H1 (cell line): ENCODE measurements around the gene TMEM147. TPM values are rescaled to one million over a fixed set of nuclear protein-coding genes. Genes with fewer than 3 reads are reported as not detected.

Experiments
- CTCF ChIA-PET: fragments of 300-600 bp; sonication (Branson Sonifier 250); formaldehyde crosslinking; loops from one replicate; lab custom pipeline; 2021; ENCODE audit not compliant: partially characterized antibody; lab: Charles Lee
- POLR2A ChIA-PET: fragments of 300-600 bp; sonication (Branson Sonifier 250); formaldehyde crosslinking; loops from one replicate; lab custom pipeline; 2021; ENCODE audit warnings: inconsistent platforms; ENCODE audit not compliant: partially characterized antibody; lab: Charles Lee
- DNase-seq, 2 experiments: peaks; one replicate each; pipeline versions ENCODE4 v3.0.0 to v3.0.0-alpha.2; 2010 to 2022; ENCODE audit warnings: low spot score in 2 of 2, low read depth in 1 of 2, mixed read lengths in 1 of 2
- FAIRE-seq: peaks from 2 replicates; lab custom pipeline; 2011; peaks lifted over from hg19 to GRCh38; lab: Jason Lieb, UNC
- H2AFZ ChIP-seq: 2 replicates; pipeline ENCODE4 v1.8.1; 2012; ENCODE audit warnings: low read length, inconsistent platforms
- H2AK5ac ChIP-seq: 2 replicates; pipeline ENCODE4 v1.6.1; 2013; ENCODE audit warnings: low read depth, low read length
- H2BK120ac ChIP-seq: replicated peaks from 2 replicates; pipeline ENCODE3; 2013; ENCODE audit warnings: low read depth, low read length, inconsistent platforms
- H2BK12ac ChIP-seq: 2 replicates; pipeline ENCODE4 v1.6.1; 2013; ENCODE audit warnings: low read depth, low read length
- H2BK15ac ChIP-seq: 2 replicates; pipeline ENCODE4 v1.6.1; 2013; ENCODE audit warnings: low read length
- H2BK20ac ChIP-seq: 2 replicates; pipeline ENCODE4 v1.6.1; 2013; ENCODE audit warnings: low read length
- H2BK5ac ChIP-seq: 2 replicates; pipeline ENCODE4 v1.6.1; 2013; ENCODE audit warnings: low read depth, low read length
- H3K14ac ChIP-seq: 2 replicates; pipeline ENCODE4 v1.6.1; 2013; ENCODE audit warnings: inconsistent platforms; ENCODE audit not compliant: insufficient read length
- H3K18ac ChIP-seq: 2 replicates; pipeline ENCODE4 v1.6.1; 2013; ENCODE audit warnings: low read length; ENCODE audit errors: extremely low read depth
- H3K23ac ChIP-seq: 2 replicates; pipeline ENCODE4 v1.6.1; 2013; ENCODE audit warnings: inconsistent platforms; ENCODE audit not compliant: insufficient read length
- H3K23me2 ChIP-seq: 2 replicates; pipeline ENCODE4 v1.6.1; 2013; ENCODE audit warnings: low read depth, low read length
- H3K27ac ChIP-seq: 2 replicates; pipeline ENCODE4 v1.6.1; 2011; ENCODE audit warnings: low read depth, low read length, inconsistent platforms
- H3K27me3 ChIP-seq, 4 experiments: replicated peaks in 1 of 4; 1 replicate in 1 of 4; 2 replicates in 3 of 4; pipeline versions ENCODE4 v1.6.1 to v1.8.1; 2011 to 2013; ENCODE audit warnings: low read length in 3 of 4, mild to moderate bottlenecking in 3 of 4, inconsistent platforms in 2 of 4, mixed read lengths in 2 of 4, moderate library complexity in 1 of 4; ENCODE audit not compliant: control insufficient read depth in 3 of 4, insufficient read depth in 3 of 4; ENCODE audit errors: extremely low read depth in 1 of 4
- H3K36me3 ChIP-seq, 4 experiments: 2 replicates each; pipeline versions ENCODE4 v1.6.1 to v1.8.1; 2011 to 2013; ENCODE audit warnings: mild to moderate bottlenecking in 4 of 4, low read length in 3 of 4, moderate library complexity in 2 of 4, control low read depth in 1 of 4, inconsistent platforms in 1 of 4; ENCODE audit not compliant: insufficient read depth in 4 of 4, control insufficient read depth in 2 of 4
- H3K4ac ChIP-seq: replicated peaks from 2 replicates; pipeline ENCODE3; 2013; ENCODE audit warnings: low read length, low read depth, mixed read lengths, inconsistent platforms; ENCODE audit not compliant: insufficient read length
- H3K4me1 ChIP-seq, 4 experiments: replicated peaks in 1 of 4; 1 replicate in 1 of 4; 2 replicates in 3 of 4; pipeline versions ENCODE4 v1.6.1 to v1.8.1; 2011 to 2013; ENCODE audit warnings: low read length in 3 of 4, inconsistent platforms in 2 of 4, mixed read lengths in 1 of 4; ENCODE audit not compliant: insufficient read depth in 4 of 4, control insufficient read depth in 3 of 4
- H3K4me2 ChIP-seq, 2 experiments: 2 replicates each; pipeline versions ENCODE4 v1.6.1 to v1.8.1; 2011 to 2013; ENCODE audit warnings: low read depth in 2 of 2, low read length in 2 of 2, control low read depth in 1 of 2, inconsistent platforms in 1 of 2, mild to moderate bottlenecking in 1 of 2; ENCODE audit not compliant: insufficient read depth in 1 of 2
- H3K4me3 ChIP-seq, 4 experiments: fragments of 200-600, 300-600 bp in 1 of 4; sonication (generic), shearing (Covaris generic), sonication (Bioruptor Twin) in 1 of 4; 2 replicates each; pipeline versions ENCODE4 v1.5.1 to v1.8.1; 2011 to 2016; ENCODE audit warnings: low read length in 4 of 4, low read depth in 3 of 4, control low read depth in 2 of 4, inconsistent platforms in 2 of 4, mild to moderate bottlenecking in 2 of 4, mixed read lengths in 1 of 4, moderate library complexity in 1 of 4; ENCODE audit not compliant: insufficient read depth in 2 of 4; ENCODE audit errors: extremely low read depth in 1 of 4
- H3K56ac ChIP-seq: replicated peaks from 2 replicates; pipeline ENCODE3; 2013; ENCODE audit warnings: low read depth, mild to moderate bottlenecking, mixed read lengths, low read length, inconsistent platforms; ENCODE audit not compliant: insufficient read length
- H3K79me1 ChIP-seq: 2 replicates; pipeline ENCODE4 v1.6.1; 2013; ENCODE audit warnings: low read depth, low read length, control low read depth
- H3K79me2 ChIP-seq, 2 experiments: 2 replicates each; pipeline versions ENCODE4 v1.6.1 to v1.8.1; 2012 to 2013; ENCODE audit warnings: low read length in 2 of 2, mild to moderate bottlenecking in 2 of 2, inconsistent platforms in 1 of 2; ENCODE audit not compliant: insufficient read depth in 2 of 2, control insufficient read depth in 1 of 2
- H3K9ac ChIP-seq, 4 experiments: replicated peaks in 1 of 4; 1 replicate in 1 of 4; 2 replicates in 3 of 4; pipeline versions ENCODE4 v1.6.1 to v1.8.1; 2011 to 2013; ENCODE audit warnings: low read depth in 3 of 4, low read length in 3 of 4, control low read depth in 2 of 4, mild to moderate bottlenecking in 2 of 4, moderate library complexity in 2 of 4, inconsistent platforms in 1 of 4; ENCODE audit errors: extremely low read depth in 1 of 4
- H3K9me3 ChIP-seq, 2 experiments: 2 replicates each; pipeline versions ENCODE4 v1.6.1 to v1.8.1; 2012 to 2013; ENCODE audit warnings: mild to moderate bottlenecking in 2 of 2, moderate library complexity in 2 of 2, control low read depth in 1 of 2, inconsistent platforms in 1 of 2, low read depth in 1 of 2, low read length in 1 of 2, mixed read lengths in 1 of 2; ENCODE audit not compliant: insufficient read depth in 2 of 2
- H4K20me1 ChIP-seq, 2 experiments: replicated peaks in 1 of 2; 2 replicates each; pipeline versions ENCODE3 to v1.8.1; 2011 to 2013; ENCODE audit warnings: inconsistent platforms in 2 of 2, low read length in 2 of 2, mild to moderate bottlenecking in 1 of 2; ENCODE audit not compliant: insufficient read depth in 2 of 2, control insufficient read depth in 1 of 2
- H4K5ac ChIP-seq: 2 replicates; pipeline ENCODE4 v1.6.1; 2013; ENCODE audit warnings: low read length, low read depth, mixed read lengths, inconsistent platforms; ENCODE audit not compliant: insufficient read length
- H4K8ac ChIP-seq: 2 replicates; pipeline ENCODE4 v1.8.0; 2013; ENCODE audit warnings: mild to moderate bottlenecking, moderate library complexity, low read length, inconsistent platforms; ENCODE audit not compliant: insufficient read depth; ENCODE audit errors: extremely low read depth
- H4K91ac ChIP-seq: replicated peaks from 2 replicates; pipeline ENCODE3; 2013; ENCODE audit warnings: low read length, mixed read lengths, inconsistent platforms; ENCODE audit not compliant: insufficient read length
- CBX5 ChIP-seq: fragments of 300-800, 300-1000 bp; sonication (generic); IDR thresholded peaks from 2 replicates; pipeline ENCODE4 v1.7.1; 2016; ENCODE audit warnings: antibody characterized with exemption, low read length, low read depth
- CEBPB ChIP-seq: IDR thresholded peaks from 2 replicates; pipeline ENCODE4 v1.6.1; 2012; ENCODE audit warnings: low read depth, low read length
- CTCF ChIP-seq, 3 experiments: IDR thresholded peaks; 1 replicate in 2 of 3; 2 replicates in 1 of 3; pipeline versions ENCODE4 v1.5.1 to v1.6.1; 2011; ENCODE audit warnings: low read length in 3 of 3, mild to moderate bottlenecking in 3 of 3, inconsistent platforms in 2 of 3, low read depth in 1 of 3, moderate library complexity in 1 of 3; ENCODE audit not compliant: insufficient read depth in 1 of 3; ENCODE audit errors: control extremely low read depth in 1 of 3
- EZH2 ChIP-seq: fragments of 200-600 bp; sonication (generic); IDR thresholded peaks from 2 replicates; pipeline ENCODE4 v1.7.1; 2012; ENCODE audit warnings: low read depth, mild to moderate bottlenecking, moderate library complexity, low read length, inconsistent platforms; ENCODE audit not compliant: severe bottlenecking
- GTF2F1 ChIP-seq: IDR thresholded peaks from 2 replicates; pipeline ENCODE4 v1.6.1; 2012; ENCODE audit warnings: low read depth, low read length, improper control_type of control experiment, borderline replicate concordance
- JUND ChIP-seq: IDR thresholded peaks from 2 replicates; pipeline ENCODE4 v1.6.1; 2011; ENCODE audit warnings: mild to moderate bottlenecking, improper control_type of control experiment, low read length
- KDM1A ChIP-seq: fragments of 200-600, 300-600 bp; sonication (generic); IDR thresholded peaks from 2 replicates; pipeline ENCODE4 v1.7.1; 2016; ENCODE audit warnings: mild to moderate bottlenecking, low read length, borderline replicate concordance
- ZNF274 ChIP-seq: IDR thresholded peaks from 2 replicates; pipeline ENCODE4 v1.7.0; 2012; ENCODE audit warnings: low read length, borderline replicate concordance; ENCODE audit errors: extremely low read depth
- WGBS, 2 experiments: shearing (Covaris generic) in 1 of 2; methylation state at CpG; one replicate each; pipeline versions ENCODE4 v1.1.6 to v1.1.7; 2013 to 2015; ENCODE audit warnings: low lambda C conversion rate in 2 of 2, mixed read lengths in 2 of 2, inconsistent platforms in 1 of 2, low coverage in 1 of 2, missing lambda C conversion rate in 1 of 2; ENCODE audit not compliant: insufficient replicate concordance in 2 of 2, insufficient coverage in 1 of 2, insufficient read length in 1 of 2; ENCODE audit errors: extremely low coverage in 1 of 2, missing lambda C conversion rate in 1 of 2; 5-methylcytosine and 5-hydroxymethylcytosine counted together
- polyA plus RNA-seq, 7 experiments: library from polyadenylated mRNA; depleted of rRNA in 3 of 7; stranded (reverse) in 5 of 7; unstranded in 2 of 7; fragments of >200 nt in 5 of 7; fragments of 200-250 nt in 2 of 7; gene quantifications; 1 replicate in 5 of 7; 2 replicates in 1 of 7; 4 replicates in 1 of 7; pipeline versions ENCODE4 v1.2.1 to v1.2.3, GENCODE V29; 2011 to 2013; ENCODE audit warnings: missing spikeins in 2 of 7, mixed read lengths in 2 of 7
- total RNA-seq: library from RNA; stranded (reverse); fragmentation: NEBNext Ultra II Directional; extraction: Animal tissue kit (Norgen Biotek cat#: 25700); gene quantifications from 2 replicates; pipeline ENCODE4 v1.2.1, GENCODE V29; 2021
- TF ChIP-seq, protein P1 (sequence below): IDR thresholded peaks from 2 replicates; pipeline ENCODE4 v1.6.1; 2011; ENCODE audit warnings: low read depth, mild to moderate bottlenecking, low read length; ENCODE audit not compliant: insufficient read depth

Gene TMEM147
- total and polyA plus RNA-seq, 2 of the 8 experiments (the other 6 are each of a cell fraction or from before 2014, with no cell fraction given): 159 to 418 TPM

DNA sequence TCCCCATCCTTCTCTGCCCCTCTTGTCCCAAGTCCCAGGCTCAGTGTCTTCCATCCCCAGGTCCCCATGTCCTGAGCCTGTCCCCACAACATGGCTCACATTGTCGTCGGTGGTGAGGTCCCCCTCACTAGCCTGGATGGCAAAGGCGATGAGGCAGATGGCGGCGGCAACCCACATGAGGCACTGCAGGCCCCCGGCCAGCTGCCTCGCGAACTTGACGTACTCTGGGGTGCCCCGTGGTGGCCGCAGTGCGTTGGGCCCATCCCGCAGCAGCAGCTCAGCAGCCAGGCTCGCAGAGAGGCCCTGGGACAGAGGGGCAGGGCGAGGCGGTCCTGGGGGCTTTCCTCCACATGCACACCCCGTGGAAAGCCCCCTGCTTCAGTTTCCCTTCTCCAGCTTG, 16.9 kb downstream of the TMEM147 start:
- Histone ChIP-seq H4K20me1 (peaks cover 7 to 8% of the 10 kb centered on the region in 2 experiments), H3K23me2 (peaks cover 4% of the 10 kb centered on the region; the same call in 1 of the 2 replicates), H3K23ac (no peak overlapping the region), H2BK120ac (no peak overlapping the region), H3K79me2 (no peaks in the 10 kb centered on the region), H3K9ac (no peak overlapping the region), H2AFZ (no peak overlapping the region), H3K14ac (no peak overlapping the region), H3K36me3 (no peaks in the 10 kb centered on the region), H3K79me1 (no peaks in the 10 kb centered on the region), H3K4me2 (no peak overlapping the region), H4K5ac (no peak overlapping the region), H4K8ac (no peak overlapping the region; the same call in 1 of the 2 replicates), H3K4me3 (no peak overlapping the region), H2BK5ac (no peak overlapping the region), H2BK15ac (peak overlapping the region; percentile 40; the same call in 1 of the 2 replicates), H3K27me3 (peaks cover 0 to 16% (median 9%) of the 10 kb centered on the region in 4 experiments; a peak in 5 of 7 replicates), H2BK12ac (no peak overlapping the region; the same call in 1 of the 2 replicates), H3K4me1 (peaks cover 0 to 6% (median 4%) of the 10 kb centered on the region in 4 experiments; a peak in 3 of 7 replicates), H3K56ac (no peak overlapping the region), H3K18ac (no peak overlapping the region), H3K27ac (no peak overlapping the region), H3K9me3 (no peaks in the 10 kb centered on the region; a peak in 1 of 4 replicates), H2BK20ac (no peak overlapping the region), H4K91ac (no peak overlapping the region), H2AK5ac (no peak overlapping the region), H3K4ac (no peak overlapping the region)
- ChIA-PET CTCF (interaction anchor here (0.7 to 3.1 kb wide), 3 partner anchors 29 to 130 kb away, joined by 3 to 19 read pairs (median 3); no protein-coding TSS in a partner anchor), POLR2A (interaction anchor here (1.6 kb wide), 1 partner anchor 80 kb away, joined by 5 read pairs; no protein-coding TSS in a partner anchor)
- TF ChIP-seq CTCF (IDR thresholded peaks at IDR 0.05; ENCODE audit: control extremely low read depth in 1 of 3, insufficient read depth in 1 of 3, low read depth in 1 of 3, low read length in 3 of 3): peak in 1 of 3 experiments; percentile 2; a peak in 1 of 4 replicates
- no peak for TF ChIP-seq CEBPB
- no peak for TF ChIP-seq CBX5
- TF ChIP-seq GTF2F1: no peak
- TF ChIP-seq ZNF274: no peak
- TF ChIP-seq, protein P1, sequence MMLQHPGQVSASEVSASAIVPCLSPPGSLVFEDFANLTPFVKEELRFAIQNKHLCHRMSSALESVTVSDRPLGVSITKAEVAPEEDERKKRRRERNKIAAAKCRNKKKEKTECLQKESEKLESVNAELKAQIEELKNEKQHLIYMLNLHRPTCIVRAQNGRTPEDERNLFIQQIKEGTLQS: no peak
- TF ChIP-seq KDM1A: no peak
- TF ChIP-seq EZH2: no peak
- TF ChIP-seq JUND: no peak
- FAIRE-seq: no peak
- no peak for DNase-seq
- WGBS, 2 experiments: 74% methylated on average over 16 of the region's 17 CpGs; no CpG with 5 or more reads in 1 of the 2 experiments
